HCT116 (cell line): ENCODE results near the gene SYCE1. TPM values are rescaled to one million over a fixed set of nuclear protein-coding genes. Genes with fewer than 3 reads are reported as not detected.

Experiments
- ATAC-seq: fragments of 200-7000 bp; cut with Tn5 transposase; 2 replicates; pipeline ENCODE4 v1.9.1; 2020; ENCODE audit warnings: mild to moderate bottlenecking, moderate library complexity
- BruUV-seq: library from RNA; stranded (reverse); fragments of 400-500 nt; replicated peaks from 2 replicates; lab custom pipeline; 2021; lab: Mats Ljungman, UMichigan
- CTCF ChIA-PET: fragments of 300-600 bp; sonication (Branson Sonifier 250); formaldehyde crosslinking; loops from one replicate; lab custom pipeline; 2021; ENCODE audit warnings: antibody characterized with exemption; lab: Charles Lee
- POLR2A ChIA-PET: fragments of 300-600, 350-600 bp; sonication (Branson Sonifier 250); formaldehyde crosslinking; loops from one replicate; lab custom pipeline; 2021; ENCODE audit warnings: antibody characterized with exemption; lab: Charles Lee
- RAD21 ChIA-PET, 2 experiments: fragments of 300-600 bp; sonication (Branson Sonifier 250); formaldehyde crosslinking; loops; one replicate each; lab custom pipeline; 2023; ENCODE audit warnings: low total read pairs in 2 of 2; ENCODE audit not compliant: uncharacterized antibody in 2 of 2, unreplicated experiment in 2 of 2, low non-redundant PET in 1 of 2; lab: Charles Lee
- DNase-seq: peaks from one replicate; pipeline ENCODE4 v3.0.0-alpha.2; 2010; ENCODE audit warnings: low read depth, low spot score
- H2AFZ ChIP-seq: fragments of 200-600 bp; shearing (Covaris generic), sonication (generic); 2 replicates; pipeline ENCODE4 v1.6.1; 2017; ENCODE audit warnings: low read depth, mixed run types, mixed read lengths, antibody characterized with exemption, low read length; ENCODE audit not compliant: poor library complexity, severe bottlenecking
- H3K27ac ChIP-seq: 2 replicates; pipeline ENCODE4 v1.5.1; 2012; ENCODE audit warnings: low read depth, low read length
- H3K27me3 ChIP-seq: fragments of 200-600 bp; sonication (generic); 2 replicates; pipeline ENCODE4 v1.6.1; 2016; ENCODE audit warnings: mixed run types, low read length, mixed read lengths; ENCODE audit not compliant: insufficient read depth
- H3K36me3 ChIP-seq, 2 experiments: fragments of 200-500 bp in 1 of 2; fragments of 200-600 bp in 1 of 2; sonication (Bioruptor generic) in 1 of 2; sonication (generic) in 1 of 2; 2 replicates each; pipeline versions ENCODE4 v1.5.1 to v1.6.1; 2014 to 2016; ENCODE audit warnings: low read length in 2 of 2, inconsistent platforms in 1 of 2, mixed read lengths in 1 of 2, mixed run types in 1 of 2; ENCODE audit not compliant: insufficient read depth in 2 of 2, control insufficient read depth in 1 of 2
- H3K4me1 ChIP-seq, 2 experiments: fragments of 200-600 bp in 1 of 2; sonication (generic) in 1 of 2; 2 replicates each; pipeline versions ENCODE4 v1.5.1 to v1.6.1; 2012 to 2017; ENCODE audit warnings: low read length in 2 of 2, inconsistent platforms in 1 of 2, mild to moderate bottlenecking in 1 of 2, mixed read lengths in 1 of 2, mixed run types in 1 of 2, moderate library complexity in 1 of 2; ENCODE audit not compliant: insufficient read depth in 2 of 2, control insufficient read depth in 1 of 2
- H3K4me2 ChIP-seq: fragments of 200-600 bp; sonication (generic); 2 replicates; pipeline ENCODE4 v1.6.1; 2017; ENCODE audit warnings: mixed run types, low read length, mixed read lengths
- H3K4me3 ChIP-seq, 2 experiments: fragments of 200-600 bp in 1 of 2; sonication (generic) in 1 of 2; replicated peaks in 1 of 2; 2 replicates each; pipeline ENCODE4 v1.5.1; 2011 to 2016; ENCODE audit warnings: low read length in 2 of 2, control low read depth in 1 of 2, low read depth in 1 of 2, mild to moderate bottlenecking in 1 of 2, mixed read lengths in 1 of 2, mixed run types in 1 of 2
- H3K79me2 ChIP-seq: fragments of 200-600 bp; sonication (generic); 2 replicates; pipeline ENCODE4 v1.6.1; 2017; ENCODE audit warnings: mild to moderate bottlenecking, mixed run types, low read length, moderate library complexity, mixed read lengths; ENCODE audit not compliant: insufficient read depth
- H3K9ac ChIP-seq: fragments of 200-600 bp; sonication (generic); 2 replicates; pipeline ENCODE4 v1.6.1; 2016; ENCODE audit warnings: low read length, mixed read lengths
- H3K9me2 ChIP-seq: fragments of 200-600 bp; sonication (generic), shearing (Covaris generic); 2 replicates; pipeline ENCODE4 v1.6.1; 2017; ENCODE audit warnings: mixed run types, mild to moderate bottlenecking, moderate library complexity; ENCODE audit not compliant: insufficient read depth
- H3K9me3 ChIP-seq, 2 experiments: fragments of 200-500 bp in 1 of 2; fragments of 200-600 bp in 1 of 2; sonication (Bioruptor generic) in 1 of 2; sonication (generic) in 1 of 2; 2 replicates each; pipeline ENCODE4 v1.6.1; 2014 to 2017; ENCODE audit warnings: low read length in 2 of 2, mixed read lengths in 2 of 2, inconsistent platforms in 1 of 2, low read depth in 1 of 2, mild to moderate bottlenecking in 1 of 2, mixed run types in 1 of 2, moderate library complexity in 1 of 2; ENCODE audit not compliant: control insufficient read depth in 1 of 2, insufficient read depth in 1 of 2
- H4K20me1 ChIP-seq: fragments of 200-600 bp; sonication (generic), shearing (Covaris generic); 2 replicates; pipeline ENCODE4 v1.6.1; 2017; ENCODE audit warnings: mixed run types, mild to moderate bottlenecking, moderate library complexity; ENCODE audit not compliant: insufficient read depth
- CTCF ChIP-seq, 3 experiments: fragments of 200-600 bp in 1 of 3; sonication (generic) in 1 of 3; IDR thresholded peaks in 2 of 3; conservative IDR thresholded peaks in 1 of 3; 2 replicates each; pipeline ENCODE4 v1.5.1; 2012 to 2017; ENCODE audit warnings: low read depth in 2 of 3, low read length in 2 of 3, antibody characterized with exemption in 1 of 3, borderline replicate concordance in 1 of 3, control low read depth in 1 of 3, mild to moderate bottlenecking in 1 of 3, mixed read lengths in 1 of 3, mixed run types in 1 of 3, moderate library complexity in 1 of 3; ENCODE audit not compliant: insufficient read depth in 1 of 3
- EGR1 ChIP-seq: IDR thresholded peaks from 2 replicates; pipeline ENCODE4 v1.6.1; 2012; ENCODE audit warnings: low read depth
- EZH2 ChIP-seq: fragments of 200-600 bp; sonication (generic); IDR thresholded peaks from 2 replicates; pipeline ENCODE4 v1.6.1; 2017; ENCODE audit warnings: antibody characterized with exemption, mixed run types
- FOSL1 ChIP-seq: IDR thresholded peaks from 2 replicates; pipeline ENCODE4 v1.6.1; 2012; ENCODE audit warnings: low read depth
- JUND ChIP-seq: IDR thresholded peaks from 2 replicates; pipeline ENCODE4 v1.6.1; 2012
- POLR2AphosphoS5 ChIP-seq: IDR thresholded peaks from 2 replicates; pipeline ENCODE4 v1.6.1; 2011; ENCODE audit warnings: mild to moderate bottlenecking, low read depth, low read length, moderate library complexity
- REST ChIP-seq: IDR thresholded peaks from 2 replicates; pipeline ENCODE4 v1.6.1; 2012; ENCODE audit warnings: low read depth
- YY1 ChIP-seq: IDR thresholded peaks from 2 replicates; pipeline ENCODE4 v1.6.1; 2011; ENCODE audit warnings: low read length, low read depth, moderate library complexity, mild to moderate bottlenecking; ENCODE audit not compliant: insufficient replicate concordance; ENCODE audit errors: extremely low read depth
- ZBTB33 ChIP-seq: IDR thresholded peaks from 2 replicates; pipeline ENCODE4 v1.6.1; 2011; ENCODE audit warnings: mild to moderate bottlenecking, low read length, moderate library complexity; ENCODE audit not compliant: insufficient replicate concordance; ENCODE audit errors: extremely low read depth
- ZFX ChIP-seq: fragments of 450-650 bp; IDR thresholded peaks from 2 replicates; pipeline ENCODE4 v1.6.1; 2017
- ZNF274 ChIP-seq: fragments of 200-500 bp; sonication (Bioruptor generic); IDR thresholded peaks from 2 replicates; pipeline ENCODE4 v1.6.1; 2014; ENCODE audit warnings: mild to moderate bottlenecking, low read depth, low read length, inconsistent platforms
- intact Hi-C: fragments of 100-400 bp; cut with micrococcal nuclease; formaldehyde crosslinking; loops from 2 replicates; pipeline ENCODE4 v1.10.0; 2022
- total RNA-seq: library from RNA; stranded (reverse); gene quantifications from one replicate; pipeline ENCODE4 v1.2.1, GENCODE V29; 2021; ENCODE audit not compliant: unreplicated experiment

SYCE1 gene
- total RNA-seq, 1 experiment from 2014 or later = not detected

- no peak for TF ChIP-seq CTCF (IDR thresholded peaks at IDR 0.05 in 2 of 3, conservative IDR thresholded peaks at IDR 0.05 in 1 of 3; ENCODE audit: borderline replicate concordance in 1 of 3, insufficient read depth in 1 of 3, low read depth in 2 of 3, low read length in 2 of 3)
Observed at GRCh38 chr10:133532871-133533270, 32.5 kb downstream of the SYCE1 start (continued).

- ChIA-PET POLR2A (no interaction called here), CTCF (no interaction called here), RAD21 (no interaction called here)
- no peaks in the 10 kb centered on the region for H3K79me2 ChIP-seq
- no peaks in the 10 kb centered on the region for H3K4me1 ChIP-seq
- no peak overlapping the region for H3K27ac ChIP-seq
- BruUV-seq = no TSS peak
- no peak overlapping the region for H2AFZ ChIP-seq
- DNase-seq (no peak), ATAC-seq (no peak)
- no peaks in the 10 kb centered on the region for H4K20me1 ChIP-seq
- H3K9me2 ChIP-seq = no peaks in the 10 kb centered on the region
- no peak overlapping the region for H3K4me2 ChIP-seq
- H3K27me3 ChIP-seq = no peaks in the 10 kb centered on the region
- no peak overlapping the region for H3K9ac ChIP-seq
- TF ChIP-seq FOSL1 (no peak), ZFX (no peak), JUND (no peak), POLR2AphosphoS5 (no peak), ZBTB33 (no peak), EZH2 (no peak), ZNF274 (no peak), REST (no peak), EGR1 (no peak), YY1 (no peak)
- no peak overlapping the region for H3K4me3 ChIP-seq
- no peaks in the 10 kb centered on the region for H3K9me3 ChIP-seq
- no peaks in the 10 kb centered on the region for H3K36me3 ChIP-seq
- intact Hi-C loops = no loop called here
Observed at GRCh38 chr10:133530506-133530905, 34.9 kb downstream of the SYCE1 start.
